Lower lobe of right lung (tissue), 2 donors: ENCODE data around the gene CYB5R3. TPM values are rescaled to one million over a fixed set of nuclear protein-coding genes. Genes with fewer than 3 reads are reported as not detected.
A peak's percentile ranks its signal among the peaks of the same experiment; 100 is the strongest.

ENCODE experiments used
- ATAC-seq, 2 donors: fragments of 200-7000 bp; cut with Tn5 transposase; one replicate each; pipeline ENCODE4 v1.9.1; 2020 to 2022; ENCODE audit warnings: mild to moderate bottlenecking in 2 of 2, moderate library complexity in 2 of 2
- DNase-seq: peaks from one replicate; pipeline ENCODE4 v3.0.0-alpha.2; 2020
- H3K27ac ChIP-seq: fragments of 200-600 bp; one replicate; pipeline ENCODE4 v1.8.0; 2022
- H3K27me3 ChIP-seq: fragments of 200-600 bp; one replicate; pipeline ENCODE4 v1.8.0; 2022; ENCODE audit warnings: low read depth
- H3K36me3 ChIP-seq: fragments of 200-600 bp; one replicate; pipeline ENCODE4 v1.8.0; 2022; ENCODE audit warnings: mild to moderate bottlenecking
- H3K4me1 ChIP-seq: fragments of 200-600 bp; one replicate; pipeline ENCODE4 v1.8.0; 2022
- H3K4me3 ChIP-seq: fragments of 200-600 bp; one replicate; pipeline ENCODE4 v1.8.0; 2022; ENCODE audit warnings: mild to moderate bottlenecking
- H3K9me3 ChIP-seq: fragments of 200-600 bp; one replicate; pipeline ENCODE4 v1.8.0; 2022
- CTCF ChIP-seq: fragments of 200-600 bp; IDR thresholded peaks from one replicate; pipeline ENCODE4 v1.8.0; 2022; ENCODE audit warnings: antibody characterized with exemption, mild to moderate bottlenecking
- intact Hi-C: fragments of 100-400 bp; cut with DNase I; formaldehyde crosslinking; loops from one replicate; pipeline ENCODE4 v1.11.0; 2022
- long read RNA-seq: library from polyadenylated mRNA; unstranded; transcript quantifications from one replicate; pipeline ENCODE4 v2.0.0, GENCODE V29; 2021
- total RNA-seq: library from RNA; stranded (reverse); fragmentation: NEBNext Ultra II Directional; extraction: Animal tissue kit (Norgen Biotek cat#: 25700); gene quantifications from one replicate; pipeline ENCODE4 v1.2.1, GENCODE V29; 2021
- donor health status: DM: no; HTN: yes; CAD: no; lungs with severe emphysema.

The CYB5R3 gene
- 219 TPM for total RNA-seq
- long read RNA-seq, transcript CYB5R3-201 (9 exons, 2,124 nt): major isoform, 590 of 685 reads
- long read RNA-seq, transcript CYB5R3-204 (8 exons, 1,849 nt): minor isoform, 17 of 685 reads
- long read RNA-seq, partial matches to known transcripts: 14 of 685 reads
- long read RNA-seq, other reads (novel, unspliced or antisense): 57 of 685 reads

- Histone ChIP-seq H3K27ac (peak within 1 kb of the TSS; percentile 95), H3K9me3 (no peaks in the 10 kb centered on the region), H3K4me1 (peaks cover 44% of the 10 kb centered on the region), H3K36me3 (no peaks in the 10 kb centered on the region), H3K27me3 (no peaks in the 10 kb centered on the region), H3K4me3 (peak within 1 kb of the TSS; percentile 86)
- intact Hi-C loops: no loop called here
- TF ChIP-seq CTCF: no peak
- ATAC-seq (peak; percentile 78 to 85), DNase-seq (peak; percentile 88)
These were observed at the start of gene CYB5R3 for GRCh38 chr22:42649246-42650099. TSS of gene CYB5R3 (minus strand) at chr22:42649392. CDS start at chr22:42649315, 77 bp downstream.

- DNase-seq: no peak
These were observed 48.4 kb upstream of the CYB5R3 start for GRCh38 chr22:42697542-42698013.

GRCh38 chr22:42696331-42696967 is 47.3 kb upstream of the CYB5R3 start:
- DNase-seq (no peak), ATAC-seq (no peak)
- Histone ChIP-seq H3K9me3 (no peaks in the 10 kb centered on the region), H3K27me3 (no peaks in the 10 kb centered on the region), H3K4me3 (no peak overlapping the region), H3K27ac (no peak overlapping the region), H3K36me3 (peaks cover 19% of the 10 kb centered on the region), H3K4me1 (peaks cover 15% of the 10 kb centered on the region)
- TF ChIP-seq CTCF: no peak
- intact Hi-C loops: no loop called here

More at GRCh38 chr22:42697542-42698013, 48.4 kb upstream of the CYB5R3 start:
- peaks cover 15% of the 10 kb centered on the region for H3K4me1 ChIP-seq
- H3K36me3 ChIP-seq: peaks cover 19% of the 10 kb centered on the region
- H3K4me3 ChIP-seq: no peak overlapping the region
- ATAC-seq: peak; percentile 47 to 58
- peak overlapping the region; percentile 46 for H3K27ac ChIP-seq
- no peak for TF ChIP-seq CTCF
- H3K27me3 ChIP-seq: no peaks in the 10 kb centered on the region
- intact Hi-C loops: no loop called here
- no peaks in the 10 kb centered on the region for H3K9me3 ChIP-seq

GRCh38 chr22:42695294-42695693 is 46.1 kb upstream of the CYB5R3 start:
- ATAC-seq: no peak
- no peak for DNase-seq
- Histone ChIP-seq H3K36me3 (peaks cover 19% of the 10 kb centered on the region), H3K4me3 (no peak overlapping the region), H3K4me1 (peaks cover 15% of the 10 kb centered on the region), H3K27ac (no peak overlapping the region), H3K9me3 (no peaks in the 10 kb centered on the region), H3K27me3 (no peaks in the 10 kb centered on the region)
- no peak for TF ChIP-seq CTCF
- intact Hi-C loops: no loop called here

- intact Hi-C loops: no loop called here
- TF ChIP-seq CTCF: no peak
- peaks cover 19% of the 10 kb centered on the region for H3K36me3 ChIP-seq
- no peak for DNase-seq
- H3K4me3 ChIP-seq: no peak overlapping the region
- H3K27me3 ChIP-seq: no peaks in the 10 kb centered on the region
- ATAC-seq: no peak
- H3K4me1 ChIP-seq: peaks cover 16% of the 10 kb centered on the region
- no peak overlapping the region for H3K27ac ChIP-seq
- H3K9me3 ChIP-seq: no peaks in the 10 kb centered on the region
These were observed 44.8 kb upstream of the CYB5R3 start for GRCh38 chr22:42693763-42694683.
